ENCODE data around the gene ESR2.

Gene ESR2

GRCh38 chr14:64201921-64202545, 92.1 kb downstream of the ESR2 start:
- H2BK5ac ChIP-seq (ENCODE audit: low read length): no peak overlapping the region
- H4K91ac ChIP-seq (ENCODE audit: low read depth, low read length, poor library complexity): no peak overlapping the region
- H3K79me1 ChIP-seq (ENCODE audit: low read depth, low read length): no peaks in the 10 kb centered on the region
- no peaks in the 10 kb centered on the region for H3K9me3 ChIP-seq (replicated peaks in 1 of 2; ENCODE audit: control insufficient read depth in 2 of 2, insufficient read depth in 1 of 2, low read depth in 1 of 2, low read length in 2 of 2)
- H3K36me3 ChIP-seq (replicated peaks in 1 of 2; ENCODE audit: control insufficient read depth in 2 of 2, insufficient read depth in 2 of 2, low read length in 2 of 2): peaks cover 1 to 22% of the 10 kb centered on the region in 2 donors
- no peak overlapping the region for H2AFZ ChIP-seq (ENCODE audit: low read length)
- DNase-seq (ENCODE audit: low spot score): no peak
- no peak overlapping the region for H3K4ac ChIP-seq (ENCODE audit: low read length)
- no peak overlapping the region for H3K18ac ChIP-seq (ENCODE audit: low read length)
- H3K23ac ChIP-seq (ENCODE audit: low read depth, low read length, poor library complexity): no peak overlapping the region
- no peak overlapping the region for H2BK12ac ChIP-seq (ENCODE audit: low read length)
- no peak overlapping the region for H3K4me3 ChIP-seq (ENCODE audit: low read length in 2 of 2)
- H2BK15ac ChIP-seq (ENCODE audit: low read length): no peak overlapping the region
- H4K8ac ChIP-seq (ENCODE audit: low read depth, low read length): no peak overlapping the region
- no peak overlapping the region for H2AK5ac ChIP-seq (ENCODE audit: low read depth, low read length)
- no peak overlapping the region for H3K9ac ChIP-seq (ENCODE audit: low read depth, low read length, poor library complexity)
- no peak overlapping the region for H3K27ac ChIP-seq (replicated peaks; ENCODE audit: low read length)
- no CpG with 5 or more reads among the region's 18 CpGs for WGBS, 2 donors (ENCODE audit: extremely low coverage in 2 of 2, insufficient read length in 2 of 2, insufficient replicate concordance in 1 of 2)
- H3K4me2 ChIP-seq (ENCODE audit: insufficient read depth, low read length, poor library complexity, severe bottlenecking): no peak overlapping the region
- no peaks in the 10 kb centered on the region for H3K27me3 ChIP-seq (ENCODE audit: control insufficient read depth in 3 of 3, insufficient read depth in 3 of 3, low read depth in 1 of 3, low read length in 3 of 3)
- peaks cover 14 to 22% of the 10 kb centered on the region in 2 donors for H3K4me1 ChIP-seq (ENCODE audit: control insufficient read depth in 2 of 2, insufficient read depth in 1 of 2, low read depth in 1 of 2, low read length in 2 of 2)
- H3K14ac ChIP-seq (ENCODE audit: low read length): no peak overlapping the region
- no peak overlapping the region for H2BK120ac ChIP-seq (ENCODE audit: low read depth, low read length)

- Histone ChIP-seq H3K23ac (ENCODE audit: low read depth, low read length, poor library complexity) (no peak overlapping the region), H4K91ac (ENCODE audit: low read depth, low read length, poor library complexity) (no peak overlapping the region), H2BK15ac (ENCODE audit: low read length) (no peak overlapping the region), H3K18ac (ENCODE audit: low read length) (peak overlapping the region; percentile 73), H3K4me3 (ENCODE audit: low read length in 2 of 2) (no peak overlapping the region), H2BK12ac (ENCODE audit: low read length) (no peak overlapping the region), H3K27ac (replicated peaks; ENCODE audit: low read length) (no peak overlapping the region), H3K14ac (ENCODE audit: low read length) (no peak overlapping the region), H2BK5ac (ENCODE audit: low read length) (no peak overlapping the region), H3K4ac (ENCODE audit: low read length) (no peak overlapping the region), H3K27me3 (ENCODE audit: control insufficient read depth in 3 of 3, insufficient read depth in 3 of 3, low read depth in 1 of 3, low read length in 3 of 3) (no peaks in the 10 kb centered on the region), H3K4me2 (ENCODE audit: insufficient read depth, low read length, poor library complexity, severe bottlenecking) (no peak overlapping the region), H2AFZ (ENCODE audit: low read length) (no peak overlapping the region), H3K4me1 (ENCODE audit: control insufficient read depth in 2 of 2, insufficient read depth in 1 of 2, low read depth in 1 of 2, low read length in 2 of 2) (peaks cover 17 to 25% of the 10 kb centered on the region in 2 donors), H3K9me3 (replicated peaks in 1 of 2; ENCODE audit: control insufficient read depth in 2 of 2, insufficient read depth in 1 of 2, low read depth in 1 of 2, low read length in 2 of 2) (no peaks in the 10 kb centered on the region), H2BK120ac (ENCODE audit: low read depth, low read length) (no peak overlapping the region), H3K9ac (ENCODE audit: low read depth, low read length, poor library complexity) (no peak overlapping the region), H2AK5ac (ENCODE audit: low read depth, low read length) (no peak overlapping the region), H3K79me1 (ENCODE audit: low read depth, low read length) (no peaks in the 10 kb centered on the region), H4K8ac (ENCODE audit: low read depth, low read length) (no peak overlapping the region), H3K36me3 (replicated peaks in 1 of 2; ENCODE audit: control insufficient read depth in 2 of 2, insufficient read depth in 2 of 2, low read length in 2 of 2) (peaks cover 1 to 22% of the 10 kb centered on the region in 2 donors)
- DNase-seq (ENCODE audit: low spot score): no peak
- no CpG with 5 or more reads among the region's 7 CpGs for WGBS, 2 donors (ENCODE audit: extremely low coverage in 2 of 2, insufficient read length in 2 of 2, insufficient replicate concordance in 1 of 2)
Observed at GRCh38 chr14:64201296-64201695, 92.9 kb downstream of the ESR2 start.

GRCh38 chr14:64200170-64200569, 94.0 kb downstream of the ESR2 start:
- no peak for DNase-seq (ENCODE audit: low spot score)
- H3K23ac ChIP-seq (ENCODE audit: low read depth, low read length, poor library complexity): no peak overlapping the region

GRCh38 chr14:64198486-64198885, 95.7 kb downstream of the ESR2 start:
- H3K9ac ChIP-seq (ENCODE audit: low read depth, low read length, poor library complexity): no peak overlapping the region
- no peak overlapping the region for H2BK120ac ChIP-seq (ENCODE audit: low read depth, low read length)
- no peak overlapping the region for H4K91ac ChIP-seq (ENCODE audit: low read depth, low read length, poor library complexity)
- no peak overlapping the region for H2AK5ac ChIP-seq (ENCODE audit: low read depth, low read length)
- no peaks in the 10 kb centered on the region for H3K79me1 ChIP-seq (ENCODE audit: low read depth, low read length)
- H3K36me3 ChIP-seq (replicated peaks in 1 of 2; ENCODE audit: control insufficient read depth in 2 of 2, insufficient read depth in 2 of 2, low read length in 2 of 2): peaks cover 1 to 20% of the 10 kb centered on the region in 2 donors
- WGBS, 2 donors (ENCODE audit: extremely low coverage in 2 of 2, insufficient read length in 2 of 2, insufficient replicate concordance in 1 of 2): no CpG with 5 or more reads among the region's 3 CpGs
- DNase-seq (ENCODE audit: low spot score): no peak
- H3K14ac ChIP-seq (ENCODE audit: low read length): no peak overlapping the region
- H3K4me3 ChIP-seq (ENCODE audit: low read length in 2 of 2): no peak overlapping the region
- H3K4me1 ChIP-seq (ENCODE audit: control insufficient read depth in 2 of 2, insufficient read depth in 1 of 2, low read depth in 1 of 2, low read length in 2 of 2): peaks cover 15 to 25% of the 10 kb centered on the region in 2 donors
- H2BK15ac ChIP-seq (ENCODE audit: low read length): no peak overlapping the region
- no peak overlapping the region for H4K8ac ChIP-seq (ENCODE audit: low read depth, low read length)
- no peaks in the 10 kb centered on the region for H3K27me3 ChIP-seq (ENCODE audit: control insufficient read depth in 3 of 3, insufficient read depth in 3 of 3, low read depth in 1 of 3, low read length in 3 of 3)
- H2BK12ac ChIP-seq (ENCODE audit: low read length): no peak overlapping the region
- no peak overlapping the region for H3K4me2 ChIP-seq (ENCODE audit: insufficient read depth, low read length, poor library complexity, severe bottlenecking)
- H3K4ac ChIP-seq (ENCODE audit: low read length): no peak overlapping the region
- H3K18ac ChIP-seq (ENCODE audit: low read length): no peak overlapping the region
- no peak overlapping the region for H3K27ac ChIP-seq (replicated peaks; ENCODE audit: low read length)
- H2BK5ac ChIP-seq (ENCODE audit: low read length): no peak overlapping the region
- H3K23ac ChIP-seq (ENCODE audit: low read depth, low read length, poor library complexity): no peak overlapping the region
- H2AFZ ChIP-seq (ENCODE audit: low read length): no peak overlapping the region
- no peaks in the 10 kb centered on the region for H3K9me3 ChIP-seq (replicated peaks in 1 of 2; ENCODE audit: control insufficient read depth in 2 of 2, insufficient read depth in 1 of 2, low read depth in 1 of 2, low read length in 2 of 2)

More at GRCh38 chr14:64200170-64200569, 94.0 kb downstream of the ESR2 start:
- no peaks in the 10 kb centered on the region for H3K9me3 ChIP-seq (replicated peaks in 1 of 2; ENCODE audit: control insufficient read depth in 2 of 2, insufficient read depth in 1 of 2, low read depth in 1 of 2, low read length in 2 of 2)
- H3K79me1 ChIP-seq (ENCODE audit: low read depth, low read length): no peaks in the 10 kb centered on the region
- H2BK120ac ChIP-seq (ENCODE audit: low read depth, low read length): no peak overlapping the region
- no peak overlapping the region for H2BK12ac ChIP-seq (ENCODE audit: low read length)
- no peak overlapping the region for H2BK15ac ChIP-seq (ENCODE audit: low read length)
- H3K4ac ChIP-seq (ENCODE audit: low read length): no peak overlapping the region
- no peaks in the 10 kb centered on the region for H3K27me3 ChIP-seq (ENCODE audit: control insufficient read depth in 3 of 3, insufficient read depth in 3 of 3, low read depth in 1 of 3, low read length in 3 of 3)
- no peak overlapping the region for H2AK5ac ChIP-seq (ENCODE audit: low read depth, low read length)
- no peak overlapping the region for H2AFZ ChIP-seq (ENCODE audit: low read length)
- H3K27ac ChIP-seq (replicated peaks; ENCODE audit: low read length): no peak overlapping the region
- peaks cover 15 to 25% of the 10 kb centered on the region in 2 donors for H3K4me1 ChIP-seq (ENCODE audit: control insufficient read depth in 2 of 2, insufficient read depth in 1 of 2, low read depth in 1 of 2, low read length in 2 of 2)
- H2BK5ac ChIP-seq (ENCODE audit: low read length): no peak overlapping the region
- no peak overlapping the region for H3K18ac ChIP-seq (ENCODE audit: low read length)
- H3K14ac ChIP-seq (ENCODE audit: low read length): no peak overlapping the region
- H3K36me3 ChIP-seq (replicated peaks in 1 of 2; ENCODE audit: control insufficient read depth in 2 of 2, insufficient read depth in 2 of 2, low read length in 2 of 2): peaks cover 1 to 22% of the 10 kb centered on the region in 2 donors
- WGBS, 2 donors (ENCODE audit: extremely low coverage in 2 of 2, insufficient read length in 2 of 2, insufficient replicate concordance in 1 of 2): no CpG with 5 or more reads among the region's 4 CpGs
- no peak overlapping the region for H4K91ac ChIP-seq (ENCODE audit: low read depth, low read length, poor library complexity)
- H3K4me3 ChIP-seq (ENCODE audit: low read length in 2 of 2): no peak overlapping the region
- H3K9ac ChIP-seq (ENCODE audit: low read depth, low read length, poor library complexity): no peak overlapping the region
- H3K4me2 ChIP-seq (ENCODE audit: insufficient read depth, low read length, poor library complexity, severe bottlenecking): no peak overlapping the region
- no peak overlapping the region for H4K8ac ChIP-seq (ENCODE audit: low read depth, low read length)

Data from neuronal stem cell (in vitro differentiated cells).